Loucy (cell line): ENCODE results near the gene PSMD3.

ENCODE experiments used
- H2AFZ ChIP-seq: fragments of 200-600 bp; sonication (generic); 2 replicates; pipeline ENCODE4 v1.6.0; 2016; ENCODE audit warnings: antibody characterized with exemption, mild to moderate bottlenecking, low read length, moderate library complexity
- H3F3A ChIP-seq: fragments of 200-600 bp; 2 replicates; pipeline ENCODE4 v1.6.0; 2016; ENCODE audit warnings: antibody characterized with exemption, low read depth, mild to moderate bottlenecking
- H3K27me3 ChIP-seq: fragments of 200-600 bp; sonication (generic); 2 replicates; pipeline ENCODE4 v1.6.1; 2014; ENCODE audit warnings: low read length, mild to moderate bottlenecking; ENCODE audit not compliant: insufficient read depth, poor library complexity, severe bottlenecking
- H3K36me3 ChIP-seq: fragments of 200-600 bp; sonication (generic); 2 replicates; pipeline ENCODE4 v1.6.1; 2016; ENCODE audit warnings: low read length; ENCODE audit not compliant: insufficient read depth
- H3K4me1 ChIP-seq: fragments of 200-600 bp; sonication (generic); 2 replicates; pipeline ENCODE4 v1.5.1; 2014; ENCODE audit warnings: low read length, mild to moderate bottlenecking; ENCODE audit not compliant: insufficient read depth, poor library complexity, severe bottlenecking
- H3K4me2 ChIP-seq: fragments of 200-600 bp; sonication (generic); 2 replicates; pipeline ENCODE4 v1.6.0; 2014; ENCODE audit warnings: antibody characterized with exemption, low read length, low read depth, mild to moderate bottlenecking; ENCODE audit not compliant: poor library complexity, severe bottlenecking
- H3K4me3 ChIP-seq: fragments of 200-600 bp; sonication (generic); 2 replicates; pipeline ENCODE4 v1.5.1; 2014; ENCODE audit warnings: low read length, mild to moderate bottlenecking, mixed read lengths; ENCODE audit not compliant: poor library complexity, severe bottlenecking
- H3K79me2 ChIP-seq: fragments of 200-600 bp; sonication (generic); 2 replicates; pipeline ENCODE4 v1.6.1; 2014; ENCODE audit warnings: low read length; ENCODE audit not compliant: insufficient read depth
- H3K9ac ChIP-seq: fragments of 200-600 bp; sonication (generic); 2 replicates; pipeline ENCODE4 v1.6.0; 2014; ENCODE audit warnings: mild to moderate bottlenecking, low read depth, low read length, moderate library complexity; ENCODE audit not compliant: poor library complexity, severe bottlenecking
- H3K9me2 ChIP-seq: fragments of 200-600 bp; sonication (generic); replicated peaks from 2 replicates; pipeline ENCODE4 v1.6.1; 2016; ENCODE audit warnings: low read depth, low read length, mixed read lengths
- H3K9me3 ChIP-seq: fragments of 200-600 bp; sonication (generic); 2 replicates; pipeline ENCODE4 v1.6.1; 2014; ENCODE audit warnings: mild to moderate bottlenecking, antibody characterized with exemption, low read length, low read depth; ENCODE audit not compliant: insufficient read depth
- H4K20me1 ChIP-seq: fragments of 200-600 bp; sonication (generic); 2 replicates; pipeline ENCODE4 v1.6.0; 2014; ENCODE audit warnings: antibody characterized with exemption, low read length, mild to moderate bottlenecking; ENCODE audit not compliant: insufficient read depth, poor library complexity, severe bottlenecking
- EZH2phosphoT487 ChIP-seq: fragments of 200-600 bp; IDR thresholded peaks from 2 replicates; pipeline ENCODE4 v1.6.1; 2018; ENCODE audit warnings: antibody characterized with exemption, mild to moderate bottlenecking, moderate library complexity, borderline replicate concordance
- TF ChIP-seq, protein P1 (sequence below): fragments of 200-600 bp; sonication (generic); conservative IDR thresholded peaks from 2 replicates; pipeline ENCODE4 v1.5.1; 2014; ENCODE audit warnings: mild to moderate bottlenecking, antibody characterized with exemption, low read length

The PSMD3 gene

DNA sequence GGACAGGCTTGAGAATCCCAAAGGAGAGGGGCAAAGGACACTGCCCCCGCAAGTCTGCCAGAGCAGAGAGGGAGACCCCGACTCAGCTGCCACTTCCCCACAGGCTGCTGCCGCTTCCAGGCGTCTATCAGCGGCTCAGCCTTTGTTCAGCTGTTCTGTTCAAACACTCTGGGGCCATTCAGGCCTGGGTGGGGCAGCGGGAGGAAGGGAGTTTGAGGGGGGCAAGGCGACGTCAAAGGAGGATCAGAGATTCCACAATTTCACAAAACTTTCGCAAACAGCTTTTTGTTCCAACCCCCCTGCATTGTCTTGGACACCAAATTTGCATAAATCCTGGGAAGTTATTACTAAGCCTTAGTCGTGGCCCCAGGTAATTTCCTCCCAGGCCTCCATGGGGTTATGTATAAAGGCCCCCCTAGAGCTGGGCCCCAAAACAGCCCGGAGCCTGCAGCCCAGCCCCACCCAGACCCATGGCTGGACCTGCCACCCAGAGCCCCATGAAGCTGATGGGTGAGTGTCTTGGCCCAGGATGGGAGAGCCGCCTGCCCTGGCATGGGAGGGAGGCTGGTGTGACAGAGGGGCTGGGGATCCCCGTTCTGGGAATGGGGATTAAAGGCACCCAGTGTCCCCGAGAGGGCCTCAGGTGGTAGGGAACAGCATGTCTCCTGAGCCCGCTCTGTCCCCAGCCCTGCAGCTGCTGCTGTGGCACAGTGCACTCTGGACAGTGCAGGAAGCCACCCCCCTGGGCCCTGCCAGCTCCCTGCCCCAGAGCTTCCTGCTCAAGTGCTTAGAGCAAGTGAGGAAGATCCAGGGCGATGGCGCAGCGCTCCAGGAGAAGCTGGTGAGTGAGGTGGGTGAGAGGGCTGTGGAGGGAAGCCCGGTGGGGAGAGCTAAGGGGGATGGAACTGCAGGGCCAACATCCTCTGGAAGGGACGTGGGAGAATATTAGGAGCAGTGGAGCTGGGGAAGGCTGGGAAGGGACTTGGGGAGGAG, 34.7 kb downstream of the PSMD3 start, which contains the start of gene CSF3:
TSS of gene CSF3 (plus strand) at position 436 of the 993 bp plus-strand sequence. CDS start at position 471, 35 bp downstream.
- TF ChIP-seq EZH2phosphoT487, result no peak
- TF ChIP-seq, protein P1, sequence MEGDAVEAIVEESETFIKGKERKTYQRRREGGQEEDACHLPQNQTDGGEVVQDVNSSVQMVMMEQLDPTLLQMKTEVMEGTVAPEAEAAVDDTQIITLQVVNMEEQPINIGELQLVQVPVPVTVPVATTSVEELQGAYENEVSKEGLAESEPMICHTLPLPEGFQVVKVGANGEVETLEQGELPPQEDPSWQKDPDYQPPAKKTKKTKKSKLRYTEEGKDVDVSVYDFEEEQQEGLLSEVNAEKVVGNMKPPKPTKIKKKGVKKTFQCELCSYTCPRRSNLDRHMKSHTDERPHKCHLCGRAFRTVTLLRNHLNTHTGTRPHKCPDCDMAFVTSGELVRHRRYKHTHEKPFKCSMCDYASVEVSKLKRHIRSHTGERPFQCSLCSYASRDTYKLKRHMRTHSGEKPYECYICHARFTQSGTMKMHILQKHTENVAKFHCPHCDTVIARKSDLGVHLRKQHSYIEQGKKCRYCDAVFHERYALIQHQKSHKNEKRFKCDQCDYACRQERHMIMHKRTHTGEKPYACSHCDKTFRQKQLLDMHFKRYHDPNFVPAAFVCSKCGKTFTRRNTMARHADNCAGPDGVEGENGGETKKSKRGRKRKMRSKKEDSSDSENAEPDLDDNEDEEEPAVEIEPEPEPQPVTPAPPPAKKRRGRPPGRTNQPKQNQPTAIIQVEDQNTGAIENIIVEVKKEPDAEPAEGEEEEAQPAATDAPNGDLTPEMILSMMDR, result no peak
- no peaks in the 10 kb centered on the region for H3K9me3 ChIP-seq
- H3K4me1 ChIP-seq, result no peaks in the 10 kb centered on the region
- no peaks in the 10 kb centered on the region for H3K27me3 ChIP-seq
- no peaks in the 10 kb centered on the region for H3F3A ChIP-seq
- no peak within 1 kb of the TSS for H3K4me2 ChIP-seq
- no peaks in the 10 kb centered on the region for H4K20me1 ChIP-seq
- no peak within 1 kb of the TSS for H2AFZ ChIP-seq
- H3K79me2 ChIP-seq, result no peaks in the 10 kb centered on the region
- H3K9me2 ChIP-seq, result no peaks in the 10 kb centered on the region
- H3K4me3 ChIP-seq, result no peak within 1 kb of the TSS
- H3K9ac ChIP-seq, result no peak within 1 kb of the TSS
- H3K36me3 ChIP-seq, result no peaks in the 10 kb centered on the region; the same call in 1 of the 2 replicates

GRCh38 chr17:40015998-40016985, 35.7 kb downstream of the PSMD3 start:
- no peaks in the 10 kb centered on the region; the same call in 1 of the 2 replicates for H3K36me3 ChIP-seq
- no peaks in the 10 kb centered on the region for H3K9me3 ChIP-seq
- no peak overlapping the region for H3K4me2 ChIP-seq
- no peaks in the 10 kb centered on the region for H3K9me2 ChIP-seq
- no peaks in the 10 kb centered on the region for H3K27me3 ChIP-seq
- no peaks in the 10 kb centered on the region for H4K20me1 ChIP-seq
- no peaks in the 10 kb centered on the region for H3F3A ChIP-seq
- H3K9ac ChIP-seq, result no peak overlapping the region
- H3K79me2 ChIP-seq, result no peaks in the 10 kb centered on the region
- H3K4me1 ChIP-seq, result no peaks in the 10 kb centered on the region
- no peak overlapping the region for H2AFZ ChIP-seq
- no peak overlapping the region for H3K4me3 ChIP-seq
- no peak for TF ChIP-seq EZH2phosphoT487
- TF ChIP-seq, protein P1, result no peak

DNA sequence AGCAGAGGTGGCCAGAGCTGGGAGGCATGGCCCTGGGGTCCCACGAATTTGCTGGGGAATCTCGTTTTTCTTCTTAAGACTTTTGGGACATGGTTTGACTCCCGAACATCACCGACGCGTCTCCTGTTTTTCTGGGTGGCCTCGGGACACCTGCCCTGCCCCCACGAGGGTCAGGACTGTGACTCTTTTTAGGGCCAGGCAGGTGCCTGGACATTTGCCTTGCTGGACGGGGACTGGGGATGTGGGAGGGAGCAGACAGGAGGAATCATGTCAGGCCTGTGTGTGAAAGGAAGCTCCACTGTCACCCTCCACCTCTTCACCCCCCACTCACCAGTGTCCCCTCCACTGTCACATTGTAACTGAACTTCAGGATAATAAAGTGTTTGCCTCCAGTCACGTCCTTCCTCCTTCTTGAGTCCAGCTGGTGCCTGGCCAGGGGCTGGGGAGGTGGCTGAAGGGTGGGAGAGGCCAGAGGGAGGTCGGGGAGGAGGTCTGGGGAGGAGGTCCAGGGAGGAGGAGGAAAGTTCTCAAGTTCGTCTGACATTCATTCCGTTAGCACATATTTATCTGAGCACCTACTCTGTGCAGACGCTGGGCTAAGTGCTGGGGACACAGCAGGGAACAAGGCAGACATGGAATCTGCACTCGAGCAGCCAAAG, 36.9 kb downstream of the PSMD3 start:
- no peaks in the 10 kb centered on the region for H3K9me2 ChIP-seq
- H3K9me3 ChIP-seq, result no peaks in the 10 kb centered on the region
- peaks cover 9% of the 10 kb centered on the region; the same call in 1 of the 2 replicates for H3K36me3 ChIP-seq
- no peak for TF ChIP-seq EZH2phosphoT487
- TF ChIP-seq, protein P1, result no peak
- no peak overlapping the region for H3K4me2 ChIP-seq
- H4K20me1 ChIP-seq, result no peaks in the 10 kb centered on the region
- no peaks in the 10 kb centered on the region for H3K27me3 ChIP-seq
- H3F3A ChIP-seq, result no peaks in the 10 kb centered on the region
- H3K4me3 ChIP-seq, result no peak overlapping the region
- no peaks in the 10 kb centered on the region for H3K79me2 ChIP-seq
- H2AFZ ChIP-seq, result no peak overlapping the region
- H3K4me1 ChIP-seq, result no peaks in the 10 kb centered on the region
- H3K9ac ChIP-seq, result no peak overlapping the region
